ENCODE data around the gene MVB12B. TPM values are rescaled to one million over a fixed set of nuclear protein-coding genes. Genes with fewer than 3 reads are reported as not detected.

The MVB12B gene
- total RNA-seq, 1 donor from 2014 or later = 7.7 TPM

- intact Hi-C loops (cut with micrococcal nuclease) = no loop called here
Observed at GRCh38 chr9:126513159-126514036, 186.8 kb downstream of the MVB12B start.

- intact Hi-C loops (cut with micrococcal nuclease) = no loop called here
Observed at GRCh38 chr9:126514037-126514821, 187.6 kb downstream of the MVB12B start.

GRCh38 chr9:126515001-126515872 lies 188.6 kb downstream of the MVB12B start:
- intact Hi-C loops (cut with micrococcal nuclease) = loop anchor here (5.0 kb wide), 1 partner anchor 42 kb away; no protein-coding TSS in a partner anchor

GRCh38 chr9:126515873-126516505 lies 189.4 kb downstream of the MVB12B start:
- intact Hi-C loops (cut with micrococcal nuclease) = loop anchor here (5.0 kb wide), 1 partner anchor 41 kb away; no protein-coding TSS in a partner anchor

GRCh38 chr9:126516561-126516935 lies 189.9 kb downstream of the MVB12B start:
- intact Hi-C loops (cut with micrococcal nuclease) = loop anchor here (5.0 kb wide), 1 partner anchor 41 kb away; no protein-coding TSS in a partner anchor

- intact Hi-C loops (cut with micrococcal nuclease) = loop anchor here (1.0 to 5.0 kb wide), 3 partner anchors 18 to 46 kb away; no protein-coding TSS in a partner anchor
Observed at GRCh38 chr9:126516936-126517832, 190.6 kb downstream of the MVB12B start.

- intact Hi-C loops (cut with micrococcal nuclease) = loop anchor here (1.0 to 5.0 kb wide), 3 partner anchors 19 to 47 kb away; no protein-coding TSS in a partner anchor
Observed at GRCh38 chr9:126517833-126518356, 191.3 kb downstream of the MVB12B start.

GRCh38 chr9:126518763-126519162 lies 192.1 kb downstream of the MVB12B start:
- intact Hi-C loops (cut with micrococcal nuclease) = loop anchor here (5.0 kb wide), 1 partner anchor 39 kb away; no protein-coding TSS in a partner anchor

- intact Hi-C loops (cut with micrococcal nuclease) = loop anchor here (5.0 kb wide), 1 partner anchor 37 kb away; no protein-coding TSS in a partner anchor
Observed at GRCh38 chr9:126519660-126520420, 193.2 kb downstream of the MVB12B start.

GRCh38 chr9:126520453-126520852 lies 193.8 kb downstream of the MVB12B start:
- intact Hi-C loops (cut with micrococcal nuclease) = no loop called here

GRCh38 chr9:126521089-126521488 lies 194.5 kb downstream of the MVB12B start:
- intact Hi-C loops (cut with micrococcal nuclease) = no loop called here

GRCh38 chr9:126521551-126521950 lies 194.9 kb downstream of the MVB12B start:
- intact Hi-C loops (cut with micrococcal nuclease) = no loop called here

GRCh38 chr9:126521976-126522590 lies 195.5 kb downstream of the MVB12B start:
- intact Hi-C loops (cut with micrococcal nuclease) = no loop called here

- intact Hi-C loops (cut with micrococcal nuclease) = no loop called here
Observed at GRCh38 chr9:126522612-126523356, 196.2 kb downstream of the MVB12B start.

- intact Hi-C loops (cut with micrococcal nuclease) = no loop called here
Observed at GRCh38 chr9:126523611-126524111, 197.0 kb downstream of the MVB12B start.

GRCh38 chr9:126524353-126525077 lies 197.9 kb downstream of the MVB12B start:
- intact Hi-C loops (cut with micrococcal nuclease) = no loop called here
